K562 (cell line): ENCODE data around the gene WDR81. TPM values are rescaled to one million over a fixed set of nuclear protein-coding genes. Genes with fewer than 3 reads are reported as not detected.

Source experiments
- ARID3A ChIP-seq: IDR thresholded peaks from 2 replicates; pipeline ENCODE4 v1.6.1; 2012; ENCODE audit warnings: low read depth, low read length, improper control_type of control experiment, borderline replicate concordance
- CBX1 ChIP-seq: sonication (generic); IDR thresholded peaks from 2 replicates; pipeline ENCODE4 v1.6.1; 2016; ENCODE audit warnings: antibody characterized with exemption, low read depth, mild to moderate bottlenecking
- DNMT1 ChIP-seq: fragments of 450-650 bp; IDR thresholded peaks from 2 replicates; pipeline ENCODE4 v1.6.1; 2016; ENCODE audit warnings: antibody characterized with exemption, mild to moderate bottlenecking
- ID3 ChIP-seq, 2 experiments: fragments of 250-450 bp in 1 of 2; fragments of 450-650 bp in 1 of 2; sonication (Bioruptor Pico) in 1 of 2; IDR thresholded peaks; 2 replicates each; pipeline versions ENCODE4 v1.6.1 to v1.8.0; 2016 to 2021; ENCODE audit warnings: mild to moderate bottlenecking in 2 of 2, moderate library complexity in 2 of 2, missing compliant biosample characterization in 1 of 2, missing genetic modification characterization in 1 of 2
- IRF2 ChIP-seq: sonication (generic); formaldehyde crosslinking; IDR thresholded peaks from 2 replicates; pipeline ENCODE4 v1.8.1; 2022; ENCODE audit warnings: mild to moderate bottlenecking, missing genetic modification reagents
- MAFG ChIP-seq: fragments of 450-650 bp; conservative IDR thresholded peaks from 2 replicates; pipeline ENCODE4 v1.6.1; 2016; ENCODE audit warnings: missing genetic modification characterization, missing compliant biosample characterization
- MCM5 ChIP-seq: fragments of 450-650 bp; IDR thresholded peaks from 2 replicates; pipeline ENCODE4 v1.6.1; 2016; ENCODE audit warnings: low read depth
- MED1 ChIP-seq: sonication (generic); formaldehyde crosslinking; IDR thresholded peaks from 2 replicates; pipeline ENCODE4 v1.8.1; 2023; ENCODE audit warnings: missing genetic modification reagents, borderline replicate concordance
- MXD1 ChIP-seq: fragments of 250-450 bp; sonication (Bioruptor Pico); IDR thresholded peaks from 2 replicates; pipeline ENCODE4 v1.8.0; 2021; ENCODE audit warnings: borderline replicate concordance, mild to moderate bottlenecking, moderate library complexity; ENCODE audit not compliant: poor library complexity, severe bottlenecking
- MYNN ChIP-seq, 2 experiments: sonication (generic); formaldehyde crosslinking in 1 of 2; IDR thresholded peaks; 2 replicates each; pipeline versions ENCODE4 v1.5.0 to v1.6.1; 2016 to 2020; ENCODE audit warnings: antibody characterized with exemption in 1 of 2, missing genetic modification reagents in 1 of 2
- NFIX ChIP-seq: fragments of 250-450 bp; sonication (Bioruptor Pico); IDR thresholded peaks from 2 replicates; pipeline ENCODE4 v1.4.0; 2020; ENCODE audit warnings: low read depth, mild to moderate bottlenecking, moderate library complexity
- PHF20 ChIP-seq: fragments of 450-650 bp; IDR thresholded peaks from 2 replicates; pipeline ENCODE4 v1.6.1; 2018; ENCODE audit not compliant: partially characterized antibody
- PPARD ChIP-seq: fragments of 250-450 bp; sonication (Bioruptor Pico); IDR thresholded peaks from 2 replicates; pipeline ENCODE4 v1.8.0; 2022; ENCODE audit warnings: inconsistent platforms, mild to moderate bottlenecking, moderate library complexity
- PRPF4 ChIP-seq: fragments of 200-400 bp; formaldehyde crosslinking; IDR thresholded peaks from one replicate; pipeline ENCODE4 v1.6.1; 2017; ENCODE audit warnings: low read length, low read depth, mild to moderate bottlenecking; ENCODE audit not compliant: insufficient read depth, poor library complexity, severe bottlenecking
- RBM25 ChIP-seq: fragments of 200-400 bp; formaldehyde crosslinking; IDR thresholded peaks from 2 replicates; pipeline ENCODE4 v1.6.1; 2018; ENCODE audit warnings: low read length, low read depth, moderate library complexity; ENCODE audit not compliant: severe bottlenecking
- SNAPC5 ChIP-seq: fragments of 250-450 bp; sonication (Bioruptor Pico); IDR thresholded peaks from 2 replicates; pipeline ENCODE4 v1.8.0; 2021; ENCODE audit warnings: moderate library complexity, mild to moderate bottlenecking, inconsistent platforms
- SUPT5H ChIP-seq: fragments of 450-650 bp; IDR thresholded peaks from 2 replicates; pipeline ENCODE4 v1.6.1; 2016
- TCF7L2 ChIP-seq: fragments of 150-350 bp; IDR thresholded peaks from 2 replicates; pipeline ENCODE4 v1.6.1; 2016; ENCODE audit warnings: low read depth, mild to moderate bottlenecking, low read length, moderate library complexity
- THAP7 ChIP-seq: fragments of 250-450 bp; sonication (Bioruptor Pico); IDR thresholded peaks from 2 replicates; pipeline ENCODE4 v1.5.0; 2021
- ZFP36 ChIP-seq: fragments of 150-350 bp; IDR thresholded peaks from 2 replicates; pipeline ENCODE4 v1.6.1; 2018; ENCODE audit warnings: low read length, low read depth; ENCODE audit not compliant: partially characterized antibody
- ZNF253 ChIP-seq: fragments of 250-450 bp; sonication (Bioruptor Pico); conservative IDR thresholded peaks from 2 replicates; pipeline ENCODE4 v1.6.1; 2021; ENCODE audit warnings: mild to moderate bottlenecking
- ZNF280A ChIP-seq: fragments of 450-650 bp; IDR thresholded peaks from 2 replicates; pipeline ENCODE4 v1.6.1; 2018; ENCODE audit warnings: mild to moderate bottlenecking, low read depth; ENCODE audit not compliant: partially characterized antibody
- polyA plus RNA-seq, 8 experiments: library from polyadenylated mRNA; depleted of rRNA in 4 of 8; stranded (reverse) in 5 of 8; unstranded in 3 of 8; fragments of >200 nt; fragmentation: Nextera tagmentation in 2 of 8; fragmentation: Illumina TruSeq in 1 of 8; extraction: Ambion mirVana in 2 of 8; extraction: Trizol in 1 of 8; gene quantifications; 2 replicates each; pipeline versions ENCODE4 v1.2.1 to v1.2.3, GENCODE V29; 2011 to 2014; ENCODE audit warnings: inconsistent platforms in 1 of 8, missing spikeins in 1 of 8
- total RNA-seq, 7 experiments: library from RNA; depleted of rRNA in 6 of 7; stranded (reverse); fragments of >200 nt in 6 of 7; fragmentation: Illumina TruSeq in 2 of 7; extraction: Trizol in 2 of 7; gene quantifications; 2 replicates each; pipeline versions ENCODE4 v1.2.1 to v1.2.3, GENCODE V29; 2011 to 2021; ENCODE audit warnings: low replicate concordance in 1 of 7

Gene WDR81
- total and polyA plus RNA-seq, 9 of the 15 experiments (the other 6 are each of a cell fraction or from before 2014, with no cell fraction given): 0.01 to 17.1 (median 3.3) TPM

- TF ChIP-seq ZNF280A: no peak
- TF ChIP-seq PPARD: no peak
- no peak for TF ChIP-seq ARID3A
- TF ChIP-seq CBX1: 0 out of 2 replicates have a peak, but pooled peaks have one; percentile 32
- TF ChIP-seq PRPF4: no peak
- no peak for TF ChIP-seq NFIX
- no peak for TF ChIP-seq MED1 (CRISPR knock-in tag)
- TF ChIP-seq THAP7: no peak
- TF ChIP-seq PHF20: peak; percentile 68
- peak; percentile 52 for TF ChIP-seq RBM25
- no peak for TF ChIP-seq ZFP36
- TF ChIP-seq SUPT5H: peak; percentile 89
- TF ChIP-seq MXD1 (CRISPR knock-in tag): no peak
- TF ChIP-seq SNAPC5 (CRISPR knock-in tag): no peak
- TF ChIP-seq TCF7L2: no peak
- TF ChIP-seq ZNF253 (CRISPR knock-in tag): no peak
- TF ChIP-seq MAFG (tag): no peak
- TF ChIP-seq ID3 (CRISPR knock-in tag; IDR thresholded peaks at IDR 0.05): no peak
- no peak for TF ChIP-seq ID3 (tag; IDR thresholded peaks at IDR 0.05)
- no peak for TF ChIP-seq IRF2 (CRISPR knock-in tag)
- no peak for TF ChIP-seq MYNN (IDR thresholded peaks at IDR 0.05)
- no peak for TF ChIP-seq MYNN (CRISPR knock-in tag; IDR thresholded peaks at IDR 0.05)
- TF ChIP-seq MCM5: no peak
- no peak for TF ChIP-seq DNMT1
Measured at GRCh38 chr17:1684378-1685189, 39.9 kb upstream of the WDR81 start, which contains the start of gene PRPF8 (continued).
